RWPE1 (cell line): ENCODE measurements around the gene DHX57.

Source experiments
- CTCF ChIA-PET: fragments of 350-600 bp; sonication (Branson Sonifier 250); formaldehyde crosslinking; extraction: SDS; loops from one replicate; lab custom pipeline; 2021; lab: Yijun Ruan, JAX
- POLR2A ChIA-PET: fragments of 400-600 bp; formaldehyde crosslinking; extraction: SDS; loops from one replicate; lab custom pipeline; 2020; ENCODE audit warnings: antibody characterized with exemption; ENCODE audit not compliant: low non-redundant PET; lab: Yijun Ruan, JAX
- DNase-seq: peaks from one replicate; pipeline ENCODE4 v3.0.0; 2012; ENCODE audit warnings: low spot score
- H3K27ac ChIP-seq: fragments of 450-650 bp; 2 replicates; pipeline ENCODE4 v1.5.1; 2017
- CTCF ChIP-seq: fragments of 450-650 bp; conservative IDR thresholded peaks from 2 replicates; pipeline ENCODE4 v1.5.1; 2017; ENCODE audit warnings: low read depth, mild to moderate bottlenecking

The DHX57 gene

GRCh38 chr2:38909872-38910271, 34.1 kb upstream of the DHX57 start:
- no peak for DNase-seq
- TF ChIP-seq CTCF = no peak
- ChIA-PET CTCF (no interaction called here), POLR2A (no interaction called here)
- no peak overlapping the region for H3K27ac ChIP-seq

GRCh38 chr2:38907743-38908562, 32.2 kb upstream of the DHX57 start:
- ChIA-PET POLR2A (no interaction called here), CTCF (no interaction called here)
- DNase-seq = no peak
- TF ChIP-seq CTCF = no peak
- no peak overlapping the region for H3K27ac ChIP-seq

- no peak for DNase-seq
- ChIA-PET POLR2A (no interaction called here), CTCF (interaction anchor here (0.6 kb wide), 1 partner anchor 904 kb away, joined by 4 read pairs; no protein-coding TSS in a partner anchor)
- H3K27ac ChIP-seq = no peak overlapping the region
- no peak for TF ChIP-seq CTCF
Observed at GRCh38 chr2:38907242-38907641, 31.5 kb upstream of the DHX57 start.

GRCh38 chr2:38905251-38905650, 29.5 kb upstream of the DHX57 start:
- ChIA-PET CTCF (no interaction called here), POLR2A (no interaction called here)
- no peak overlapping the region for H3K27ac ChIP-seq
- DNase-seq = no peak
- no peak for TF ChIP-seq CTCF

- no peak overlapping the region for H3K27ac ChIP-seq
- TF ChIP-seq CTCF = no peak
- POLR2A ChIA-PET = interaction anchor here (0.6 kb wide), 1 partner anchor 19 kb away, joined by 3 read pairs; no protein-coding TSS in a partner anchor
- CTCF ChIA-PET = interaction anchor here (0.5 to 0.6 kb wide), 3 partner anchors 101 to 126 kb away, joined by 3 read pairs; no protein-coding TSS in a partner anchor
- no peak for DNase-seq
Observed at GRCh38 chr2:38900726-38901125, 25.0 kb upstream of the DHX57 start.

- TF ChIP-seq CTCF = no peak
- ChIA-PET CTCF (no interaction called here), POLR2A (no interaction called here)
- DNase-seq = no peak
- no peak overlapping the region for H3K27ac ChIP-seq
Observed at GRCh38 chr2:38898256-38898655, 22.5 kb upstream of the DHX57 start.
